Measurements from ENCODE around the gene MORN3.

Gene MORN3

GRCh38 chr12:121602766-121603165 lies 66.7 kb downstream of the MORN3 start:
- no peak for DNase-seq (ENCODE audit: low spot score)

- DNase-seq (ENCODE audit: low spot score): no peak
Observed at GRCh38 chr12:121600702-121601336, 68.6 kb downstream of the MORN3 start.

All from SW480 (cell line).